ENCODE results near the gene GPATCH3. TPM values are rescaled to one million over a fixed set of nuclear protein-coding genes. Genes with fewer than 3 reads are reported as not detected.
A peak's percentile ranks its signal among the peaks of the same experiment; 100 is the strongest.

The GPATCH3 gene
- total RNA-seq, 3 donors from 2014 or later: 20.1 to 21.8 (median 20.2) TPM

- peaks cover 29% of the 10 kb centered on the region for H3K36me3 Mint-ChIP-seq (ENCODE audit: insufficient read depth)
- H3K9me3 Mint-ChIP-seq: no peaks in the 10 kb centered on the region
- peak overlapping the region; percentile 94 for H3K4me3 Mint-ChIP-seq
- peaks cover 45% of the 10 kb centered on the region for H3K4me1 Mint-ChIP-seq (ENCODE audit: low read depth)
- DNase-seq (no peak), ATAC-seq (no peak)
- no peaks in the 10 kb centered on the region for H3K27me3 Mint-ChIP-seq (ENCODE audit: low read depth)
Measured at GRCh38 chr1:26922901-26923300, 22.6 kb upstream of the GPATCH3 start.

- Mint-ChIP-seq H3K36me3 (ENCODE audit: insufficient read depth) (peaks cover 24% of the 10 kb centered on the region), H3K4me3 (peak overlapping the region; percentile 94), H3K9me3 (no peaks in the 10 kb centered on the region), H3K27me3 (ENCODE audit: low read depth) (no peaks in the 10 kb centered on the region), H3K4me1 (ENCODE audit: low read depth) (peaks cover 44% of the 10 kb centered on the region)
- no peak for DNase-seq
- no peak for ATAC-seq
Measured at GRCh38 chr1:26922431-26922729, 22.1 kb upstream of the GPATCH3 start.

- DNase-seq: peak; percentile 91
- Mint-ChIP-seq H3K4me3 (peak within 1 kb of the TSS; percentile 94), H3K27me3 (ENCODE audit: low read depth) (no peaks in the 10 kb centered on the region), H3K4me1 (ENCODE audit: low read depth) (peaks cover 41% of the 10 kb centered on the region), H3K36me3 (ENCODE audit: insufficient read depth) (peaks cover 21% of the 10 kb centered on the region), H3K9me3 (no peaks in the 10 kb centered on the region)
- peak; percentile 93 to 96 for ATAC-seq
Measured at GRCh38 chr1:26921540-26922430, 21.5 kb upstream of the GPATCH3 start, which contains the start of gene NUDC. Gene NUDC, plus strand, starts transcription at chr1:26921743. Its CDS starts 106 bp downstream, at chr1:26921849.

- peaks cover 15% of the 10 kb centered on the region for H3K36me3 Mint-ChIP-seq (ENCODE audit: insufficient read depth)
- no peak for DNase-seq
- no peaks in the 10 kb centered on the region for H3K9me3 Mint-ChIP-seq
- peaks cover 38% of the 10 kb centered on the region for H3K4me1 Mint-ChIP-seq (ENCODE audit: low read depth)
- peak overlapping the region; percentile 94 for H3K4me3 Mint-ChIP-seq
- no peaks in the 10 kb centered on the region for H3K27me3 Mint-ChIP-seq (ENCODE audit: low read depth)
- peak; percentile 68 to 71 for ATAC-seq
Measured at GRCh38 chr1:26921126-26921539, 20.9 kb upstream of the GPATCH3 start.

GRCh38 chr1:26915204-26915842 is 15.1 kb upstream of the GPATCH3 start:
- Mint-ChIP-seq H3K27me3 (ENCODE audit: low read depth) (no peaks in the 10 kb centered on the region), H3K36me3 (ENCODE audit: insufficient read depth) (no peaks in the 10 kb centered on the region), H3K4me1 (ENCODE audit: low read depth) (peaks cover 4% of the 10 kb centered on the region), H3K9me3 (no peaks in the 10 kb centered on the region), H3K4me3 (no peak overlapping the region)
- no peak for DNase-seq
- no peak for ATAC-seq

DNA sequence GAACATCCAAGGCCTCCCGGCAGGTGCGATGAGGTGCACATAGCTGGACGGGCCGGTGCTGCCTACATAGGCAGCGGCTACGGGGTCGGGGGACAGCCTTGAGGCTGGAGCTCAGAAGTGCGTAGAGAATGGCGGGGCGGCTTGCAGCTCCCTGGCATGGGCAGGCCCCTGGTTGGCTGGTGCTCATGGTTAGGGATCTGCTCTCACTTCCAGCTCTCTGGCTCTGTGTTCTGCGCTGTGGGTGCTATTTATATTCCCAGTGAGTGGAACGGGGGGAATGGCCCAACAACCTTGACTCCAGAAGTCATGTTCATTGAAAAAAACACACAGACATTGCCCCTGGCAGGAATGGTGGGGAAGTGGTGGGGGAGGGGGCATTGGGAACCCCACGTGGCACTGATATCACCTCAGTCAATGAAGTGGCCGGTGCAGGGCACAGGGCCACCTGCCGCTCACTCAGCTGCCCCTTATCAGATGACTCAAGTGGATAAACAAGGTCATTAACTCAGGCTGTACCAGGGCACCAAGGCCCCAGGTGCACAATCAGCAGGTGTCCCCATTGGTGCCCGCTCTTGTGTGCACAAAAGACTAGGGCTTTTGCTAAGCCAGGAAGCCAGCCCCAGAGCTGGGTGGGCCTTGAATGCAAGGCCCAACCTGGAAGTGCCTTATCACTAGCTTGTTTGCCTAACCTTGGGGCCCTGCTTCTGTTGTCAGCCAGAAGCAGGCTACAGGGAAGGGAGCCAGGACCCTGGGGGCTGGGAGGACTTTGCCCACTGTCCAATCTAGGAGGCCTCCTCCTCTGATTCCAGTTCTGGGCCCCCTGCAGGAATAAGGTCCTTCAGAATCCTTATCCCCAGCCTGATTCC is 13.7 kb upstream of the GPATCH3 start, which contains the start of gene NR0B2:
NR0B2 (minus strand) TSS at position 222 of the 866 bp plus-strand sequence; CDS start at position 187, 35 bp downstream.
- no peaks in the 10 kb centered on the region for H3K9me3 Mint-ChIP-seq
- no peak for DNase-seq
- no peak for ATAC-seq
- H3K27me3 Mint-ChIP-seq (ENCODE audit: low read depth): peaks cover 2% of the 10 kb centered on the region
- no peak within 1 kb of the TSS for H3K4me3 Mint-ChIP-seq
- no peaks in the 10 kb centered on the region for H3K4me1 Mint-ChIP-seq (ENCODE audit: low read depth)
- no peaks in the 10 kb centered on the region for H3K36me3 Mint-ChIP-seq (ENCODE audit: insufficient read depth)

- DNase-seq: no peak
- Mint-ChIP-seq H3K27me3 (ENCODE audit: low read depth) (peaks cover 2% of the 10 kb centered on the region), H3K4me3 (no peak overlapping the region), H3K36me3 (ENCODE audit: insufficient read depth) (no peaks in the 10 kb centered on the region), H3K4me1 (ENCODE audit: low read depth) (no peaks in the 10 kb centered on the region), H3K9me3 (no peaks in the 10 kb centered on the region)
- ATAC-seq: no peak
Measured at GRCh38 chr1:26913389-26913753, 13.1 kb upstream of the GPATCH3 start.

- no peaks in the 10 kb centered on the region for H3K9me3 Mint-ChIP-seq
- ATAC-seq: no peak
Measured at GRCh38 chr1:26912147-26912490, 11.9 kb upstream of the GPATCH3 start.

GRCh38 chr1:26911399-26912146 is 11.3 kb upstream of the GPATCH3 start:
- H3K4me3 Mint-ChIP-seq: no peak overlapping the region
- no peaks in the 10 kb centered on the region for H3K4me1 Mint-ChIP-seq (ENCODE audit: low read depth)
- H3K9me3 Mint-ChIP-seq: no peaks in the 10 kb centered on the region
- H3K27me3 Mint-ChIP-seq (ENCODE audit: low read depth): peaks cover 2% of the 10 kb centered on the region
- DNase-seq: no peak
- H3K36me3 Mint-ChIP-seq (ENCODE audit: insufficient read depth): no peaks in the 10 kb centered on the region
- ATAC-seq: no peak

More at GRCh38 chr1:26912147-26912490, 11.9 kb upstream of the GPATCH3 start:
- Mint-ChIP-seq H3K4me1 (ENCODE audit: low read depth) (no peaks in the 10 kb centered on the region), H3K36me3 (ENCODE audit: insufficient read depth) (no peaks in the 10 kb centered on the region), H3K4me3 (no peak overlapping the region), H3K27me3 (ENCODE audit: low read depth) (peaks cover 2% of the 10 kb centered on the region)
- DNase-seq: no peak

DNA sequence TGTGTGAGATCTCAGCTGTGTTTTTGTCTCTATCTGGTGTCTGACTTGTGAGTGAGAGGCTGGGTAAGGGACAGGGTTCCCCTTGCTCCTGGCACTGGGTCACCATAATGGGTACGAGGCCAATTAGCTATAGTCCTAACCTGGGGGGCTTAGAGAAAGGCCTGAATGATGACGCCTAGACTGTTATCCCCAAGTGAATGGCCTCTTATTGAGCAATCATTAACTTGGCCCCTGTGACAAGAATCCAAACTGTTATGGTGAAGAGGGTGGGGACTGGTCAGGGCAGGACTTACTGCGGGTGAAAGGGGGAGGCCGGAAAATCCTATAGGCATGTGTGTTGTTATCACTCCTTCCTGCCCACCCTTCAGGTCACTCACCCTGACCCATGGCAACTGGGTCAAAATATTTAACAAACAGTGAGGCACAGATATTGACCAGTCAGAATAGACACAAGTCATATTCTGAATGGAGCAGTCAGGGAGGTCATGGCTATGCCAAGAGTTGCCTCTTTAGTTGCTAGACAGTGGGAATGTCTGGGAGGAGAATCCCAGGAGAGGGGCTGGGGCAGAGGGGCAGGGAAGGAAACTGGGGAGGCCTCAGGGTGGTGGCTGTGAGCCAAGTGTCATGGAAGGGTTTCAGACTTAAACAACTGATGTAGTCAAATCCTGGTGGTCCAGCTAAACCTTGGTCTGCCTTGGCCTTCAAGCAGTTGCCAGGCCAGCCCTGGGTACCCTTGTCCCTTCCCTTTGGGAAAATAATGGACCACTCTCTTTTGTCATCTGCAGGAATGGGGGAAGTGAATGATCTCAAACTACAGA is 10.3 kb upstream of the GPATCH3 start:
- no peaks in the 10 kb centered on the region for H3K36me3 Mint-ChIP-seq (ENCODE audit: insufficient read depth)
- no peak for ATAC-seq
- H3K4me3 Mint-ChIP-seq: no peak overlapping the region
- no peaks in the 10 kb centered on the region for H3K9me3 Mint-ChIP-seq
- no peak for DNase-seq
- H3K4me1 Mint-ChIP-seq (ENCODE audit: low read depth): no peaks in the 10 kb centered on the region
- H3K27me3 Mint-ChIP-seq (ENCODE audit: low read depth): peaks cover 2% of the 10 kb centered on the region

- no peak for ATAC-seq
- H3K4me1 Mint-ChIP-seq (ENCODE audit: low read depth): no peaks in the 10 kb centered on the region
- H3K27me3 Mint-ChIP-seq (ENCODE audit: low read depth): peaks cover 2% of the 10 kb centered on the region
- DNase-seq: no peak
- H3K36me3 Mint-ChIP-seq (ENCODE audit: insufficient read depth): no peaks in the 10 kb centered on the region
- H3K9me3 Mint-ChIP-seq: no peaks in the 10 kb centered on the region
- no peak overlapping the region for H3K4me3 Mint-ChIP-seq
Measured at GRCh38 chr1:26909951-26910342, 9.7 kb upstream of the GPATCH3 start.

- no peaks in the 10 kb centered on the region for H3K9me3 Mint-ChIP-seq
- no peak for DNase-seq
- no peaks in the 10 kb centered on the region for H3K36me3 Mint-ChIP-seq (ENCODE audit: insufficient read depth)
- H3K27me3 Mint-ChIP-seq (ENCODE audit: low read depth): peaks cover 2% of the 10 kb centered on the region
- no peaks in the 10 kb centered on the region for H3K4me1 Mint-ChIP-seq (ENCODE audit: low read depth)
- ATAC-seq: no peak
- H3K4me3 Mint-ChIP-seq: no peak overlapping the region
Measured at GRCh38 chr1:26907071-26907917, 7.0 kb upstream of the GPATCH3 start.
